Esophagus squamous epithelium (tissue), 4 donors: ENCODE results near the gene PCARE.

ENCODE experiments used
- POLR2A ChIP-seq, 4 donors: fragments of 450-650 bp; IDR thresholded peaks; one replicate each; pipeline ENCODE4 v1.6.1; 2017; ENCODE audit warnings: antibody characterized with exemption in 4 of 4, mild to moderate bottlenecking in 4 of 4, moderate library complexity in 3 of 4
- TF ChIP-seq, protein P1 (sequence below), 6 experiments: fragments of 450-650 bp in 4 of 6; fragments of 200-600 bp in 2 of 6; sonication (generic) in 2 of 6; IDR thresholded peaks; one replicate each; pipeline ENCODE4 v1.5.1; 2016 to 2019; ENCODE audit warnings: antibody characterized with exemption in 6 of 6, mild to moderate bottlenecking in 4 of 6, moderate library complexity in 4 of 6

GRCh38 chr2:29035016-29035745 is 39.1 kb downstream of the PCARE start:
- TF ChIP-seq, protein P1, sequence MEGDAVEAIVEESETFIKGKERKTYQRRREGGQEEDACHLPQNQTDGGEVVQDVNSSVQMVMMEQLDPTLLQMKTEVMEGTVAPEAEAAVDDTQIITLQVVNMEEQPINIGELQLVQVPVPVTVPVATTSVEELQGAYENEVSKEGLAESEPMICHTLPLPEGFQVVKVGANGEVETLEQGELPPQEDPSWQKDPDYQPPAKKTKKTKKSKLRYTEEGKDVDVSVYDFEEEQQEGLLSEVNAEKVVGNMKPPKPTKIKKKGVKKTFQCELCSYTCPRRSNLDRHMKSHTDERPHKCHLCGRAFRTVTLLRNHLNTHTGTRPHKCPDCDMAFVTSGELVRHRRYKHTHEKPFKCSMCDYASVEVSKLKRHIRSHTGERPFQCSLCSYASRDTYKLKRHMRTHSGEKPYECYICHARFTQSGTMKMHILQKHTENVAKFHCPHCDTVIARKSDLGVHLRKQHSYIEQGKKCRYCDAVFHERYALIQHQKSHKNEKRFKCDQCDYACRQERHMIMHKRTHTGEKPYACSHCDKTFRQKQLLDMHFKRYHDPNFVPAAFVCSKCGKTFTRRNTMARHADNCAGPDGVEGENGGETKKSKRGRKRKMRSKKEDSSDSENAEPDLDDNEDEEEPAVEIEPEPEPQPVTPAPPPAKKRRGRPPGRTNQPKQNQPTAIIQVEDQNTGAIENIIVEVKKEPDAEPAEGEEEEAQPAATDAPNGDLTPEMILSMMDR (IDR thresholded peaks at IDR 0.05), result no peak
- no peak for TF ChIP-seq POLR2A (IDR thresholded peaks at IDR 0.05)
